GM12892 (cell line): Measurements from ENCODE around the gene PLA2G15.

ENCODE experiments used
- DNase-seq: peaks from one replicate; pipeline ENCODE4 v3.0.0; 2011; ENCODE audit not compliant: insufficient read length
- FAIRE-seq: peaks from 2 replicates; lab custom pipeline; 2011; peaks lifted over from hg19 to GRCh38; lab: Jason Lieb, UNC
- POLR2A ChIP-seq: IDR thresholded peaks from 2 replicates; pipeline ENCODE4 v1.6.1; 2011; ENCODE audit warnings: low read depth, low read length, control low read depth
- POLR2AphosphoS5 ChIP-seq: IDR thresholded peaks from 2 replicates; pipeline ENCODE4 v1.6.1; 2011; ENCODE audit warnings: low read depth, low read length, control low read depth
- TAF1 ChIP-seq: IDR thresholded peaks from 2 replicates; pipeline ENCODE4 v1.6.1; 2011; ENCODE audit warnings: low read depth, mild to moderate bottlenecking, control low read depth, low read length, borderline replicate concordance

Gene PLA2G15

GRCh38 chr16:68227183-68227793 is 17.9 kb upstream of the PLA2G15 start:
- DNase-seq, result no peak
- FAIRE-seq, result peak; percentile 80
- TF ChIP-seq TAF1, result no peak
- TF ChIP-seq POLR2A, result no peak
- no peak for TF ChIP-seq POLR2AphosphoS5

- DNase-seq, result no peak
- TF ChIP-seq TAF1 (no peak), POLR2A (no peak), POLR2AphosphoS5 (no peak)
- FAIRE-seq, result peak; percentile 50
Observed at GRCh38 chr16:68227850-68228553, 17.2 kb upstream of the PLA2G15 start.

GRCh38 chr16:68228652-68229051 is 16.5 kb upstream of the PLA2G15 start:
- no peak for FAIRE-seq
- TF ChIP-seq POLR2A, result no peak
- TF ChIP-seq POLR2AphosphoS5, result no peak
- no peak for TF ChIP-seq TAF1
- no peak for DNase-seq

GRCh38 chr16:68229431-68230175 is 15.6 kb upstream of the PLA2G15 start:
- TF ChIP-seq POLR2A (no peak), POLR2AphosphoS5 (no peak), TAF1 (no peak)
- FAIRE-seq (peak; percentile 61), DNase-seq (no peak)

- TF ChIP-seq TAF1 (no peak), POLR2A (no peak), POLR2AphosphoS5 (no peak)
- no peak for FAIRE-seq
- no peak for DNase-seq
Observed at GRCh38 chr16:68230176-68230571, 15.0 kb upstream of the PLA2G15 start.

GRCh38 chr16:68230956-68231355 is 14.2 kb upstream of the PLA2G15 start:
- FAIRE-seq (no peak), DNase-seq (no peak)
- TF ChIP-seq POLR2A (no peak), TAF1 (no peak), POLR2AphosphoS5 (no peak)

GRCh38 chr16:68231384-68232136 is 13.6 kb upstream of the PLA2G15 start:
- no peak for FAIRE-seq
- DNase-seq, result no peak
- TF ChIP-seq POLR2AphosphoS5 (no peak), TAF1 (no peak), POLR2A (no peak)

- TF ChIP-seq TAF1 (no peak), POLR2A (no peak), POLR2AphosphoS5 (no peak)
- no peak for FAIRE-seq
- DNase-seq, result no peak
Observed at GRCh38 chr16:68232335-68232734, 12.8 kb upstream of the PLA2G15 start.

GRCh38 chr16:68233085-68233834 is 11.9 kb upstream of the PLA2G15 start:
- TF ChIP-seq POLR2A (no peak), POLR2AphosphoS5 (no peak), TAF1 (no peak)
- FAIRE-seq (no peak), DNase-seq (no peak)

- TF ChIP-seq POLR2A (no peak), POLR2AphosphoS5 (no peak), TAF1 (no peak)
- FAIRE-seq (no peak), DNase-seq (no peak)
Observed at GRCh38 chr16:68233835-68234187, 11.4 kb upstream of the PLA2G15 start.

GRCh38 chr16:68234188-68235107 is 10.7 kb upstream of the PLA2G15 start:
- FAIRE-seq, result no peak
- DNase-seq, result no peak
- no peak for TF ChIP-seq POLR2AphosphoS5
- TF ChIP-seq TAF1, result no peak
- no peak for TF ChIP-seq POLR2A
